GM11168 (cell line): Measurements from ENCODE around the gene FAM111A.

ENCODE experiments used
- in situ Hi-C: fragments of 300-500 bp; cut with MboI; formaldehyde crosslinking; loops from one replicate; pipeline ENCODE4 v1.12.0; 2022; ENCODE audit warnings: low sequenced_read_pairs; ENCODE audit not compliant: unreplicated experiment

Gene FAM111A

GRCh38 chr11:59195586-59195985, 52.9 kb downstream of the FAM111A start:
- in situ Hi-C loops: no loop called here

- in situ Hi-C loops: no loop called here
Measured at GRCh38 chr11:59196777-59197176, 54.1 kb downstream of the FAM111A start.

GRCh38 chr11:59197991-59198390, 55.3 kb downstream of the FAM111A start:
- in situ Hi-C loops: no loop called here

GRCh38 chr11:59198726-59199125, 56.1 kb downstream of the FAM111A start:
- in situ Hi-C loops: no loop called here

- in situ Hi-C loops: no loop called here
Measured at GRCh38 chr11:59199546-59200422, 57.1 kb downstream of the FAM111A start.

- in situ Hi-C loops: no loop called here
Measured at GRCh38 chr11:59200423-59200746, 57.7 kb downstream of the FAM111A start.

GRCh38 chr11:59201353-59201752, 58.7 kb downstream of the FAM111A start:
- in situ Hi-C loops: no loop called here
